DMS79 treated with DMSO at 0.1 percent for 48 hours (cell line): ENCODE measurements around the gene SLC25A26.

Experiments used
- DNase-seq: peaks from one replicate; lab custom pipeline; 2025; lab: John Stamatoyannopoulos, UW

SLC25A26 gene

DNA sequence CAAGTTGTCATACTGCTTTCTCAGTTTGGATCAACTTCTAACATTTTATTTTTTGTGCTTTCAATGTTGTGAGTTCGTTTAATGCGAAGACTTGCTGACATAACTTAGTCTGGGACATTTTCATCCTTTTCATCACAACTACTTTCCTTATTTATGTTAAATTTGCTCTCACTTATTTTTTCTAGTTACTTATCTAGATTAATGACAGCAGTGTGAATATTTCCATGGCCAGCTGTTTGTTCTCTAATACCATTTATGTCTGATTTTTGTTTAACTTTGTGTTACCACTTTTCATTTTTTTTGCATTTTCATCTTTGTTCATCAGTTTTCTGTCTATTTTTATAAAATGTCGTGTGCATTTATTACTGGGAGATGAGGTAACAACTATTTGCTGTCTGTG lies 6.2 kb downstream of the SLC25A26 start:
- no peak for DNase-seq

DNA sequence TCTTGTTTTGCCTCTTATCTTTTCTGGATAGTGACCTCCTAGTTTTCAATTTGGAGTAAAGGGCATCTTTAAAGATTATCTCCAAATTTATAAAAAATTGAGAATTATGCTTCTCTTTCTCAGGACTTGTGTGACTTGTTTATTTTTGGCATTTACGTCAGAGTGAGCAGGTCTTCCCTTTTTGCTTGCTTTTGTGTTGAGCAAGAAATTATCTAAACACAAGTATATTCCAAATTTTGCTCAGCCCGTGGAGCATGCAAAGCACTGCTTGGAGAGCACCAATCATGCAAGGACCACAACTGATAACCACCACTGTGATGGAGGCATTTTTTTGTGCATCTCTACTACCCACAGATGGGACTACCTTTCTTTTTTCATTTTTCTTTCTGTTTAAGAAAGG lies 7.1 kb downstream of the SLC25A26 start:
- no peak for DNase-seq

DNA sequence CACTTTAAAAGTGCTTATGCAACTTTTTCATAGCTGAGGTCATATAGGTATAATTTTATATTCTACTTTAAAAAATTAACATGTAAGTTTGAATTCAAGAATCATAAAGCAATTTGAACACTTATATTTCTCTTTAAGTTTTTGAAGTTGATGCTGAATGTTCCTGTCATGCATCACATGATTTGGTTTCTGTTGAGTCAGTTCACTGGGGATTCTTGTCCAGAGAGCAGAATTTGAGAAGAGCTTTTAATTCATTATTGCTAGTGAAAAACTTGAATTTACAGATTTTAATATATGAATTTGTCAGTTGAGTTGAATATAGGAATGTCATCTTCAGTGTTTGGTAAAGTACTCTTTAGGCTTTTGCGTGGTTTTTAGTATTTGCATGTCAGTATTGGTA lies 7.9 kb downstream of the SLC25A26 start:
- DNase-seq, result no peak

DNA sequence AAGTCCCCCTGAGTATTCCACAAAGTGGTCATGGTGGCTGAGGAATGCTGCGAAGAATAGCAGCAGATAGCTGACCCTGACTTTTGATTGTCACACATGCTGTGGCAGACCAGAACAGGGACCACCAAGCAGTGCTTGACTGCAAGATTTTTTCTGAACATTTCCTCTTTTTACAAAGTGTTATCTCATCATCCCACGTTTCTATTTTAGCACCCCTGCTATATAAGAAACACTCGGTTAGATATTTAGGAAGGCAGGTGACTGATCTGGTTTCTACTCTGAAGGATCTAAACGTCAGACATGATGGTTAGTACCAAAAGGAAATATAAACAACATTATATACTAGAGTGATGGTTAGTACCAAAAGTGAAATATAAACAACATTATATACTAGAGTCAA lies 9.1 kb downstream of the SLC25A26 start:
- no peak for DNase-seq

DNA sequence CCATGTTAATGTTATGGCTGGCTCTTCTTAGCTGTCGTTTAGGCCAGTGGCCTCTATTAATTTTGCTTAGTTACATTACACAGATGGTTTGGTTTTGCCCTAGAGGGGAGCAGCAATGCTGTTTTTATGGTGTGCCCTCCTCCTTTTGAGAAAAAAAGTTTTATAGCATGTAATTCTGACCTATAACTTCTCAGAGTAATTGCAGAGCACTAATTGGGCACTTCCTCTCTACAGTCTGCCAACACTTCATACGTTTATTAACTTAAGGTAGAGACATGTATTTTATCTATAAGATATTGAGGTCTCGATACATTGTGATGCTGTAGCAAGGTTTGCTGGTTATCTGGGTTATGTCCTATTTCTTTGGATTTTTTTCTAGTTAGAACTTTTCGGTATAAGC lies 12.2 kb downstream of the SLC25A26 start:
- no peak for DNase-seq

DNA sequence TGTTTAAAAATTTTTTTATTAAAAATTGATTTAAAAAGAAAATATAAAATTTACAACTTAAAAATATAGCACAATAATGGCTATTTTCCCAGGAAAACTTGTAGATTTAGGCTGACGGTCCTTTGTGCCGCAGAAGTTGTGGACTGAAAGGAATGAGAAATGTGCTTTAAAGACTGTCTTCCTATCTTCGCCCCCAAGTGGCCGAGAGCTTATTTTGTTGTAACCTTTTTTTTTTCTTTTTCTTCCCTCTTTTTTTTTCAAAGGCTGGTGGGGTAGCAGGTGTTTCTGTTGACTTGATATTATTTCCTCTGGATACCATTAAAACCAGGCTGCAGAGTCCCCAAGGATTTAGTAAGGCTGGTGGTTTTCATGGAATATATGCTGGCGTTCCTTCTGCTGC lies 15.5 kb downstream of the SLC25A26 start:
- DNase-seq, result no peak

DNA sequence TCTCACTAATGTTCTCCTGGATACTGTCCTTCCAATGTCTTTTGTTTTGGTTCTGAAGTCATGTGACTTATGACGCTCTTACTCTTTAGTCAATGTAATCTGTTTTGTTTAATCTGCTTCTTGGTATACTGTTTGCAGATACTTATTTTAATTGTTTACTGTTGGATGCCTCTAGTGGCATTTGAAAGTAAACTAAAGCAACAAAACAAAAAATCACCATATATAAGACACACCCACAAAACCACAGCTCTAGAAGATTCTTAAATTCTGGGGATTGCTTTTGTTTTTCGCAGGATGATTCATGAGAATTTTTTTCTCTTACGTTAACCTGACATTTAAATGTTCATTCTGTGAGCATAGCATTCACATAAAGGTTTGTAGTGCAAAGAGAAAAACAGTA lies 16.8 kb downstream of the SLC25A26 start:
- DNase-seq, result no peak

DNA sequence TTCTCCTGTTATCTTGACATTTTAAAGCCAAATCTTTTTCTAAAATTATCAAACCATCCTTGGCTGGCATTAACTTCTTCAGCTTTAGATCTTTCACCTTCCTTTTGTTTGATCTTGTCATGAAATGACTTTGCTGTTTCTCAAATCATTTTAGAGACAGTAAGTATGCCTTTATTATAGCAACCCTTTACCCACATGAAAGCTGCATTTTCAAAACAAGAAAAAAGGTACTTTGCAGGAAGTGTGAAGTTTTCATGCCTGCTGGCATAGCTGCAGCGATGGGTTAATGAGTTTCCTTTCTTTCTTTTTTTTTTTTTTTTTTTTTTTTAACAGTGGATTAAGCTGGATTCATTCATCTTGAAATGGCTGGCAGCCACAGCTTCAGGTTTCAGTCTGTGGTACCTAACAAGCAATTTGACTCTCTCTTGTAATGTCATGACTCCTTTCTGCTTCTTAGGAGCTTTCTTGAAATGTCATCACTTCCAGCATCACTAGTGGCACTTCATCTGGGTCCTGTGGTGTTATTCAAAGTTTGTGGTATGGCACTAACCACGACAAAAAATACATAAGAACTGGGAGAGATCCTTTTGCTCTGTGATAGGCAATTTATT lies 18.8 kb downstream of the SLC25A26 start:
- peak; percentile 10 for DNase-seq

DNA sequence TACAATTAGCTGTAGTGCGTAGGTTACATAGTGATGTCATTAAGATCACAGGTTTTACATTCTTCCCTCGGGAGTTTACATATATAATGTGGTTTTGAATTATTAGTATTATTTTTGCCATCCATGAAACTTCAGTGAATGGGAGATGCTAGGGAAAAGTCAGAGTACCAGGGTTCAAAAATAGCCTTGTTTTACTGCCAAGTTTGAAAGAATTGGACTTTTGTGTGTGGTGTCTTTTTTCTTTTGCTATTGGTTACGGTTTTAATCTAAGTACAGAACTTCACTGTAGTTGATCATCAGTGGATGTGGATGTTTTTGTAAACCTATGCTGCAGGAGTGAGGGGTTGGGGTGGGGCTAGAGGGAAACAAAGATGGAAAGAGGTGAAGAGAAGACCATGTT lies 20.7 kb downstream of the SLC25A26 start:
- DNase-seq, result no peak

DNA sequence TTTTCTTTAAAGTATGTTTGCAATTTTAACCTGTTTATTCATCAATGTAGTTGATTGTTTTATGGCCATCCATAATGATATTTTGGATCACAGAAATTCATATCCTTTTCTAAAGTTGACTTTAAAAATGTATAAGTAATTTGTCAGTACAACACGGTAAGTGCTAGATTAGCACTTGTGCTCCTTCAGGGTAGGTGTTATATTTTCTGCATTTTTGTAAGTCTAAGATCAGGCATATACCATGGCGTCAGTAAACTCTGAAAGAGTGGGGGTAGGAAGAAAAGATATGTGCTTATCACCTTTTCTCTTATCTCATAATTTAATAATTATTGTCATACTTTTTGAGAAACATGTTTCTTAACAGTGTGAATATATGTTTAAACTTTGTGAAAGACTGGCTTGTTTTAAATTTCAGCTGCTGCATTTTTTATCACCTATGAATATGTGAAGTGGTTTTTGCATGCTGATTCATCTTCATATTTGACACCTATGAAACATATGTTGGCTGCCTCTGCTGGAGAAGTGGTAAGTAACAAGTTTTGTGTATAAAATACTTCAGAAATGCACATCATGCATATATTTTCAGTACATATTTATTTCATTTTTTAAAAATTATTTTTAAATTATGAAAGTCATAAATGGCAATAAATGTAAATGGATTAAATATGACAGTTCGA lies 22.1 kb downstream of the SLC25A26 start:
- no peak for DNase-seq

DNA sequence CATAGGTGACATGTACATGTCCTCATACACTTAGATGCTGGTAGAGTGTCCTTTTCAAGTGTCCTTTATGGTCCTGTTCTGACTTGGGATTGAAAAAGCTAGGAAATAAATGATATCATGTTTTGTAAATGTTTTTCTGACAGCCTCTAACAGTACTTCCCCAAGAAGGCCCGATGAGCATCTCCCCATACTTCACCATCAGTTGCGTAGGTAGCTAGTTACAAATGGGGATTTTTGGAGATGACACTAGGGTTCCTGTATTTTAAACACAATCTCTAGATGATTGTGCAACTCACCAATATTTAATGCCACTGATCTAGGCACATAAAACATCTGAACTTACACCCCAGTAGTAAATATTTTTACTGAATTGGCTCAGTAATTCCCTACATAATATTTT lies 27.8 kb downstream of the SLC25A26 start:
- no peak for DNase-seq

DNA sequence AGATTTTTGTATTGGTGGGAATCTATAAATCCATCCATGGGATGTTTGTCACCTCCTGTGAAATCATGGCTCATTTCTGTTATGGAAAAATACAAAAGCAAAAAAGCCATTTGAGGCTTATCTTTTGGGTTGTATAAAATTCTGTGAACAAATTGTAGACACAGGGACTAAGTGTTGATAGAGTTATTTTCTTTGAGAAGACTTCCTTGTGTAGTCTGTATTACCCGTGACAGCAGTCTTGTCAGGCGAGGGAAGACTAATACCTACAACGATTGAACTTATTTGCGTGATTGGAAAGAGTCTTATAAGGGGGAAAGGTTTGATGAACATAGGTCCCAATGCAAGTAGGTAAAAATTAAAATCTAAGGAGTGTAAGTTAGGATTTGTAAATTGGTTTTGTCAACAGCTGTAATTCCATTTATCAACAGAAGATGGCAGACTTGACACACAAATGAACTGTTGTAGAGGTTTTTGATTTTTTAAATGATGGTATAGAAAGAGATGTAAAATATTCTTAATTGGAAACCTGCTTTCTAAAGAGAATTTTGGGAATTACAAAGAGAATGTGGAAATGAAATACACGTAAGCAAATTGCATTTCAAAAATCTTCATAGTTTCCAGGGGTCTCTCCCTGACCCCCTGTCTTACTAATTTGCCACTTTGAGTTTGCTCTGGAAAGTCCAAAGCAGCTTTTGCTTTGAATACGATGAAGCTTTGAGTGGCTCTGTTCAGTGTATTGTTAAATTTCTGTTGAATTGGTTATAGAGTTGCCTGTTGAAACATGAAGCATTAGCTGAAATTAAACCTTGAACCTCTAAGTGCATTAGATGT lies 33.2 kb downstream of the SLC25A26 start:
- DNase-seq, result peak; percentile 6

DNA sequence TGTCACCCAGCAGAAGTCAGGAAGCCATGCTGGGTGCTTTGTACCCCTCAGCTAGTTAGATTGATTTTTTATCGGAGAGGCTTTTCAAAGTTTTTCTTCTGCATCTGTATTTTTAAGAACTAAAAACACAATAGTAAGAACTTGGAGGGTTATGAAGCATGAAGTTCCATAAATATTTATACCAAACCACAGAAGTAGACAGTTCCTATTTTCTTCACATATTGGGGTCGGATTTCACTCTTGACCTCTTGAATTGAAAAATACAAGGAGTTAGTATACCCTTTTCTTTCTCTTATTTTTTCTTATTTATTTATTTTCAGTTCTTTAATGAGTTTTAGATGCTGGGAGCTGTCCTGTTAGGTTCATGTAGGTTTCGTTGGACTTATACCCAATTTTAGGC lies 35.1 kb downstream of the SLC25A26 start:
- peak; percentile 1 for DNase-seq

DNA sequence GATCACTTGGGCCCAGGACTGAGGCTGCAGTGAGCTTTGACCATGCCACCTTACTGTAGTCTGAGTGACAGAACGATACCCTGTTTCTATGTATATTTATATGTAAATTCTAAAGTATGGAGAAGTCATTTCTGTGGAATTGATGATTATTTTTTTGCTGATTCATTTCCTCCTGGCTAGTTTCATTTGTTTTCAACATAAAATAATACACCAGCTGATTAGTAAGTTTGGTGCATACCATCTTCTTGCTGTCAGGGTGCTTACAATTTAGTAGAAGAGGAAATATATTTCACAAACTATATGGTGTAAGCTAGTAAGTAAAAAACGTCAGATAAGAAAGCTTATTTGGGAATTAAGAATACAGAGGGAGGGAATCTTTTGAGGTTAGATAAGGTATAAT lies 36.0 kb downstream of the SLC25A26 start:
- DNase-seq, result no peak

DNA sequence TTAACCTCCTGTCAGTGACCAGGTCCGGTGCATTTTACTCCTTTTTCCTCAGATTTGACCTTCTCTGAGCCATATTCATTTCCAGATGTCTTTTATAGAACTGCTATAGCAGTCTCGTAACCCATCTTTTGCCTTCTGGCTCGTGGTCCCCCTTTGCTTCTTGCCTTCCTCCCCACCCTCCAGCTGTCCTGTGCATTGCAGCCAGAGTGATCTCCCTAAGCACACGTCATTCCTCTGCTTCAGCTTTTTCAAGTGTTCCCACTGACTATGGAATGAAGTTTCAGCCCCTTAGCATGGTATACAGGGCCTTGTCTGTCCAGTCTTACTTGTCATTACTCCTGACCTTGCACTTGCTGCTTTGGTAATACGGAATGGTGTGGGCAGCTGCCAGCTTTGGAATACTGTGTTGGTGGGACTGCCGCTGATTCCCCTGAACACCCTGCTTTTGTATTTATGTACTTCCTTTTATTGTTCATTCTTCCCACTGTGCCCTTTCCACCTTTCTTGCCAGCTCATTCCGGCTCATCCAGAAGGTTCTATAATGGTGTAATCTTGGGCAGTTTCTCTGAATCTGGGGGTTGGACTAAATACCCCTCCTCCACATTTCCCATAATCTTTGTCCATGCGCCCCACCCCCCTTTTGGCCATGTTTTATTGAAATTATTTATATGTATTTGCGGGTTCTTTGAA lies 38.9 kb downstream of the SLC25A26 start:
- DNase-seq, result no peak

DNA sequence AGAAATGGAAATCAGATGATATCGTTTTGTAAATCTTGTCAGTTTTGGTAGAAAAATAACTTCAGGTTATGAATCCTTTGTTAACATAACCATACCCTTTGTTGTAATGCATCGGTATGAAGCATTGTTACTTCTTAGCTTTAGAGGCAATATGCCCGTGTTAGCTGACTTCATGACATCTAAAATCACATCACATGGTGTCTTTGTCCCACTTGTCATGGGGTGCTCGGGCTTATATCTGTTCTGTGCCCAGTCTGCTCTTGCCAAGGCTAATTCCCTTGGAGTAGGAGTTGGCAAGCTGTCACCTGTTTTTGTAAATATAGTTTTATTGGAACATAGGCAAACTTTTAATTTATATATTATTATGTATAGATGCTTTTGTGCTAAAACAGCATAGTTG lies 39.6 kb downstream of the SLC25A26 start:
- DNase-seq, result no peak

DNA sequence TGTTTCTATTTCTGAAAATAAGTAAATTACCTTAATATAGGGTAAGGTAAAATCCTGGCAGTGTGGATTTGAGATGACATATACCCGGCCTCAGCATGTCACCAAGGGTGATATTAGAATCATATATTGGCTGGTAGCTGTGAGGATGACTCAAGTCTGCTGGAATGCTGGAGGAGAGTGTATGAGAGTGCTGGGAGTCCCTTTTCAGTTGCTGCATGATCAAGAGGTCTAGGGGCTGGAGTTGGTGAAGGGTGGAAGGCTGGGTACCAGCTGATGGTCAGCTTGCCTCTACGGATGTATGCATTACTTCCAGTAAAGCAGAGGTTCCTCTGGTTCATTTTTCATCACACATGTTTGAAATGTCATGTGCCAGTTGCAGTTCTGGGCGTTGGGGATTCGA lies 40.6 kb downstream of the SLC25A26 start:
- DNase-seq, result no peak

DNA sequence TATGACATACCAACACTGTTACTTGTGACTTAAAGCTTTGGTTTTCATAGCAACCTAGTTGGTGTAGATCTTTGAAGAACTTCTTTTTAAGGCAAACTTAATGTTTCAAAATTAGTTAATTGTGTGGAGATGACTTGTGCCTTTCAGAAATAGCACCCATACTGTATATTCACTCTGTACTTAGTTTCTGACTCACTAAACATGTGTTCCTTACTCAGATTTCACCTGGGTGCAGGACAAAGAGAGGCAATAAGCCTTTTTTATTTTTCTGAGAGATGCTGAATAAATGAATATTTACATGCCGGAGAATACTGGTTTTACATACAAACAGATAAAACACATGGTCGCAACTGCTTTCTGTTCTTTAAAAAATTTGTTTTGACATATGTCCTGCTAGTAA lies 44.8 kb downstream of the SLC25A26 start:
- no peak for DNase-seq

DNA sequence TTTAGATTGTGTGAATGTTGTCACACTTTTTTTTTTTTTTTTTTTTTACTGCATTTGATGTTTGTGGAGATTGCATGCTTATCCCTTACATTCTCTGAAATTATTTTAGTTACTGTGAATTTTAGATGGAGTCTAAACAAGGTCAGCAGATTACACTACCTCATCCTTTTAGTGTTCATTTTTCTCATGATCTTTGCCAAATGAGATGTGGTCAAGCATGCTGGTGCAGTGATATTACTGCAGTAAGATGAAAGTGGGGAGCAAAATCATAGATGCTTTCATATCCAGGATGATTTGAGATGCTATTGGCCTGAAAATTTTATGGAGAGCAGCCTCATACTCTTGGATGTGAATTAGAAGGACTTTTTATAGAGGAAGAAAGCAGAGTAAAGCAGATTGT lies 45.8 kb downstream of the SLC25A26 start:
- DNase-seq, result no peak

DNA sequence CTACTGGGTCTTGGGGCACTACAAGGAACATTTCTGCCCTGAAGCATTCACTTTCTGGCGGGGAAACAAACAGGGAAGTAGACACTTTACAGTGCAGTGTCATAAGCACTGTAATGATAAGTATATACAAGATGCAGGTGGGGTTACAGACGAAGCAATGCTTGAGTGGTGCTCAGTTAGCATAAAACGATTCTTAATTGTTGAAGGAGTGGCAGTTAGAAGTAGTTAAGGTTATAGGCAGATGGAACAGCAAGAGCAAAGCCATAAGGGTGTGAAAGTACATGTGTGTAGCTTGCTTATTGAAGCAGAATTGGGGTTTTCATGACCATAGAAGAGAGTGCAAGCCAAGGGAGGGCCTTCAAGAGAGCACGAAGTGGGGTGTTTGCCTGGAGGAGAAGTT lies 46.2 kb downstream of the SLC25A26 start:
- DNase-seq, result peak; percentile 79

DNA sequence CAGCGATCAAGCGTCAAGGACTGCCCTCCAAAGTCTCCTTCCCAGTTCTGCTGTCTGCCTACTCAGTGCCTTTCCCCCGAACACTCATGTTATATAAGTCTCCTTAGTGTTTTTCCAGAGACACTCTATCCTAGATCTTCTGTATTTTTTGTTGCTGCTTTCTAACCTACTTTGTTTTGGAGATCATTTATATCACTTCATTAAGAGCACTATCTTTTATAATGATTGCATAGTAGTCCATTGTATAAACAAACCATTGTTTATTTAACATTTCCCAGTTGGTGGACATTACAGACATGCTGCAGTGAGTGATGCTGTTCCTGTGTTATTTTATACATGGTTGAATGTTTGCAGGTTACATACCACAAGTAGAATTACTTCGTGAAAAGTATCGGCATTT lies 47.1 kb downstream of the SLC25A26 start:
- DNase-seq, result no peak

DNA sequence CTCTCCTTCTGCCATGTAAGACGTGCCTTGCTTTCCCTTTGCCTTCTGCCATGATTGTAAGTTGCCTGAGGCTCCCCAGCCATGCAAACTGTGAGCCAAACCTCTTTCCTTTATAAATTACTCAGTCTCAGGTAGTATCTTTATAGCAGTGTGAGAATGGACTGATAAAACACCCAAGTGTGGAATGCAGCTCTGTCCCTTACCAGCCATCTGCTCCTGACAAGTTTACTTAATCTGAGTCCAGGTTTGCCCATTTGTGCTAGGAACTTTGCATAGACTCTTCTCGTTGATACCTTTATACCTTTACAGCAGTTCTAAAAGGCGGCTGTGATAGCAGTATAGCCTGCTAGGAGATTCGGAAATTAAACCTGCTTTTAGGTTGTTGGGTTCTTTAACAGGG lies 48.1 kb downstream of the SLC25A26 start:
- DNase-seq, result no peak

DNA sequence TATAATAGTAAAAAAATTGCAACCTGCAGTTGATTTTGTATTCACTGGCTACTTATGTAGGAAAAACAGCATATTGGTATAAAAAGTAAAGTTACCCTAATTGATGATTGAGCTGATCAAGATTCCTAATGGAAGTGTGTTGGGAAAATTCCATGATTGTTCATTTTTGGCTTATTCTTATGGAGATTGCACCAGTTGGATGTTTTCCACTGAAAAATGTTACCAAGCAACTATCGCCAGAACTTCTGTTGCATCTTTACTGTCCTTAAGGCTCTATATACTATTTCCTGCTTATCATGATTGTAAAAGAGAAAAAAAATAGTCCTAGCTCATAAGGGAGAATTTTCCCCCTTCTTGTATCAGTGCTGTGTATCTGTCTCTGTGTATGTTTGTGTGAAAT lies 48.6 kb downstream of the SLC25A26 start:
- no peak for DNase-seq
